ENCODE results near the gene PRPF38B. TPM values are rescaled to one million over a fixed set of nuclear protein-coding genes. Genes with fewer than 3 reads are reported as not detected.

Gene PRPF38B
- total and polyA plus RNA-seq, 9 of the 15 experiments (the other 6 are each of a cell fraction or from before 2014, with no cell fraction given) = 25.3 to 85.5 (median 66.4) TPM

- TF ChIP-seq C11orf30 (IDR thresholded peaks at IDR 0.05; ENCODE audit: low read depth) = no peak
- no peak for TF ChIP-seq STAT6 (CRISPR knock-in tag; IDR thresholded peaks at IDR 0.05)
- no peak for TF ChIP-seq COPS2 (conservative IDR thresholded peaks at IDR 0.05)
- no peak for TF ChIP-seq MITF (IDR thresholded peaks at IDR 0.05)
- TF ChIP-seq KLF1 (tag; IDR thresholded peaks at IDR 0.05) = no peak
- no peak for TF ChIP-seq MAX (CRISPR knock-in tag; IDR thresholded peaks at IDR 0.05)
- TF ChIP-seq, protein P1, sequence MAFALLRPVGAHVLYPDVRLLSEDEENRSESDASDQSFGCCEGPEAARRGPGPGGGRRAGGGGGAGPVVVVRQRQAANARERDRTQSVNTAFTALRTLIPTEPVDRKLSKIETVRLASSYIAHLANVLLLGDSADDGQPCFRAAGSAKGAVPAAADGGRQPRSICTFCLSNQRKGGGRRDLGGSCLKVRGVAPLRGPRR (CRISPR knock-in tag; IDR thresholded peaks at IDR 0.05) = no peak
- no peak for TF ChIP-seq POLR2G (IDR thresholded peaks at IDR 0.05; ENCODE audit: low read depth, low read length)
- no peak for TF ChIP-seq GATAD2B (IDR thresholded peaks at IDR 0.05; ENCODE audit: borderline replicate concordance)
- TF ChIP-seq CEBPB (tag; IDR thresholded peaks at IDR 0.05) = no peak
- TF ChIP-seq HDAC3 (IDR thresholded peaks at IDR 0.05; ENCODE audit: borderline replicate concordance, partially characterized antibody) = no peak
- TF ChIP-seq SREBF2 (CRISPR knock-in tag; IDR thresholded peaks at IDR 0.05) = no peak
- ATAC-seq (no peak), FAIRE-seq (no peak), DNase-seq (ENCODE audit: extremely low read depth in 1 of 4, low spot score in 3 of 4) (no peak)
- ChIA-PET CTCF (ENCODE audit: low intra/inter-chr PET ratio) (no interaction called here), POLR2A (interaction anchor here (3.3 to 4.0 kb wide), 2 partner anchors 12 kb away, joined by 12 to 48 read pairs; partner anchors contain the start of gene PRPF38B)
- Histone ChIP-seq H3K27me3 (ENCODE audit: control insufficient read depth in 2 of 2, insufficient read depth in 2 of 2, low read length in 2 of 2) (no peaks in the 10 kb centered on the region), H3K9me3 (replicated peaks; ENCODE audit: control insufficient read depth, insufficient read depth, low read depth, low read length) (no peaks in the 10 kb centered on the region), H3K79me2 (ENCODE audit: control insufficient read depth, insufficient read depth, low read length) (no peaks in the 10 kb centered on the region), H2AFZ (ENCODE audit: low read depth, low read length) (peak overlapping the region; percentile 46), H3K9me1 (ENCODE audit: control insufficient read depth, insufficient read depth, low read length) (no peaks in the 10 kb centered on the region), H3K9ac (ENCODE audit: insufficient read depth in 1 of 2, low read depth in 2 of 2, low read length in 2 of 2) (no peak overlapping the region), H3K27ac (ENCODE audit: extremely low read depth, low read depth, low read length) (no peak overlapping the region), H3K4me3 (no peak overlapping the region), H4K20me1 (replicated peaks; ENCODE audit: control insufficient read depth, insufficient read depth, low read length) (no peaks in the 10 kb centered on the region), H3K4me2 (ENCODE audit: insufficient read depth, low read length) (peak overlapping the region; percentile 27), H3K36me3 (ENCODE audit: control insufficient read depth, insufficient read depth, low read length) (no peaks in the 10 kb centered on the region), H3K4me1 (replicated peaks in 1 of 2; ENCODE audit: control insufficient read depth in 2 of 2, insufficient read depth in 2 of 2, low read length in 2 of 2) (no peaks in the 10 kb centered on the region)
- in situ Hi-C loops (cut with MboI) = no loop called here
- intact Hi-C loops (cut with micrococcal nuclease) = no loop called here
- BruUV-seq (replicated peaks) = no TSS peak
- 62% methylated on average over 10 of the region's 10 CpGs for WGBS (ENCODE audit: insufficient coverage, low coverage, missing lambda C conversion rate)
These were observed 12.4 kb upstream of the PRPF38B start for GRCh38 chr1:108679586-108680213.

Data from K562 (cell line).